ENCODE results near the gene ADCK1. TPM values are rescaled to one million over a fixed set of nuclear protein-coding genes. Genes with fewer than 3 reads are reported as not detected.
A peak's percentile ranks its signal among the peaks of the same experiment; 100 is the strongest.

The ADCK1 gene
- total RNA-seq, 1 experiment from 2014 or later: 5.7 TPM

- no peak for ATAC-seq
- no peak for DNase-seq
- ChIA-PET CTCF (no interaction called here), POLR2A (ENCODE audit: unreplicated experiment) (no interaction called here)
- Histone ChIP-seq H3F3A (ENCODE audit: low read length, unreplicated experiment) (no peaks in the 10 kb centered on the region), H4K20me1 (ENCODE audit: low read length) (no peaks in the 10 kb centered on the region), H3K4me2 (ENCODE audit: low read length) (no peak overlapping the region), H3K9ac (ENCODE audit: low read length) (no peak overlapping the region), H3K9me3 (ENCODE audit: low read length) (no peaks in the 10 kb centered on the region), H3K9me2 (replicated peaks; ENCODE audit: low read length) (no peaks in the 10 kb centered on the region), H2AFZ (ENCODE audit: low read length) (no peak overlapping the region), H3K4me1 (ENCODE audit: insufficient read depth, low read length) (no peaks in the 10 kb centered on the region), H3K79me2 (ENCODE audit: low read length) (no peaks in the 10 kb centered on the region), H3K36me3 (ENCODE audit: low read depth, low read length) (no peaks in the 10 kb centered on the region), H3K27me3 (ENCODE audit: low read length) (peaks cover 14% of the 10 kb centered on the region), H3K27ac (ENCODE audit: low read length) (no peak overlapping the region), H3K4me3 (ENCODE audit: low read length) (no peak overlapping the region)
- TF ChIP-seq CTCF (conservative IDR thresholded peaks at IDR 0.05; ENCODE audit: low read depth, low read length): no peak
- no peak for TF ChIP-seq EZH2phosphoT487 (IDR thresholded peaks at IDR 0.05; ENCODE audit: borderline replicate concordance, low read length)
- no peak for TF ChIP-seq EZH2 (IDR thresholded peaks at IDR 0.05; ENCODE audit: low read length, unreplicated experiment)
- BruUV-seq (replicated peaks): no TSS peak
- intact Hi-C loops (cut with micrococcal nuclease): no loop called here
Measured at GRCh38 chr14:77979171-77979570, 179.3 kb downstream of the ADCK1 start.

GRCh38 chr14:77979666-77980351, 179.9 kb downstream of the ADCK1 start:
- Histone ChIP-seq H3K27ac (ENCODE audit: low read length) (no peak overlapping the region), H3K27me3 (ENCODE audit: low read length) (peaks cover 11% of the 10 kb centered on the region), H3K9ac (ENCODE audit: low read length) (no peak overlapping the region), H4K20me1 (ENCODE audit: low read length) (no peaks in the 10 kb centered on the region), H3K4me1 (ENCODE audit: insufficient read depth, low read length) (no peaks in the 10 kb centered on the region), H3K4me2 (ENCODE audit: low read length) (no peak overlapping the region), H3K36me3 (ENCODE audit: low read depth, low read length) (no peaks in the 10 kb centered on the region), H3K9me2 (replicated peaks; ENCODE audit: low read length) (no peaks in the 10 kb centered on the region), H2AFZ (ENCODE audit: low read length) (no peak overlapping the region), H3K9me3 (ENCODE audit: low read length) (no peaks in the 10 kb centered on the region), H3F3A (ENCODE audit: low read length, unreplicated experiment) (no peaks in the 10 kb centered on the region), H3K79me2 (ENCODE audit: low read length) (no peaks in the 10 kb centered on the region), H3K4me3 (ENCODE audit: low read length) (no peak overlapping the region)
- POLR2A ChIA-PET (ENCODE audit: unreplicated experiment): no interaction called here
- ATAC-seq (no peak), DNase-seq (peak; percentile 7)
- BruUV-seq (replicated peaks): no TSS peak
- no peak for TF ChIP-seq EZH2 (IDR thresholded peaks at IDR 0.05; ENCODE audit: low read length, unreplicated experiment)
- TF ChIP-seq CTCF (conservative IDR thresholded peaks at IDR 0.05; ENCODE audit: low read depth, low read length): no peak
- no peak for TF ChIP-seq EZH2phosphoT487 (IDR thresholded peaks at IDR 0.05; ENCODE audit: borderline replicate concordance, low read length)
- intact Hi-C loops (cut with micrococcal nuclease): no loop called here
- CTCF ChIA-PET: no interaction called here

GRCh38 chr14:77980475-77981321, 180.8 kb downstream of the ADCK1 start:
- H3F3A ChIP-seq (ENCODE audit: low read length, unreplicated experiment): no peaks in the 10 kb centered on the region
- no peak overlapping the region for H3K27ac ChIP-seq (ENCODE audit: low read length)
- peaks cover 11% of the 10 kb centered on the region for H3K27me3 ChIP-seq (ENCODE audit: low read length)
- H3K4me3 ChIP-seq (ENCODE audit: low read length): no peak overlapping the region
- no peaks in the 10 kb centered on the region for H3K9me3 ChIP-seq (ENCODE audit: low read length)
- intact Hi-C loops (cut with micrococcal nuclease): no loop called here
- CTCF ChIA-PET: no interaction called here
- ATAC-seq: no peak
- no peak overlapping the region for H2AFZ ChIP-seq (ENCODE audit: low read length)
- no peaks in the 10 kb centered on the region for H3K36me3 ChIP-seq (ENCODE audit: low read depth, low read length)
- H4K20me1 ChIP-seq (ENCODE audit: low read length): no peaks in the 10 kb centered on the region
- no peaks in the 10 kb centered on the region for H3K4me1 ChIP-seq (ENCODE audit: insufficient read depth, low read length)
- no peak overlapping the region for H3K9ac ChIP-seq (ENCODE audit: low read length)
- DNase-seq: no peak
- TF ChIP-seq EZH2 (IDR thresholded peaks at IDR 0.05; ENCODE audit: low read length, unreplicated experiment): no peak
- no peak for TF ChIP-seq EZH2phosphoT487 (IDR thresholded peaks at IDR 0.05; ENCODE audit: borderline replicate concordance, low read length)
- TF ChIP-seq CTCF (conservative IDR thresholded peaks at IDR 0.05; ENCODE audit: low read depth, low read length): no peak
- no peaks in the 10 kb centered on the region for H3K9me2 ChIP-seq (replicated peaks; ENCODE audit: low read length)
- POLR2A ChIA-PET (ENCODE audit: unreplicated experiment): no interaction called here
- H3K79me2 ChIP-seq (ENCODE audit: low read length): no peaks in the 10 kb centered on the region
- BruUV-seq (replicated peaks): no TSS peak
- no peak overlapping the region for H3K4me2 ChIP-seq (ENCODE audit: low read length)
